ENCODE data around the gene GIT2.
A peak's percentile ranks its signal among the peaks of the same experiment; 100 is the strongest.
"Not testable (repeated sequence)": the region's sequence is repeated elsewhere in the genome, so short reads cannot be mapped to it uniquely, and the experiment has no call there.

The GIT2 gene

GRCh38 chr12:110004598-110004997 lies 8.4 kb upstream of the GIT2 start:
- DNase-seq, result no peak

GRCh38 chr12:110002676-110003515 lies 6.7 kb upstream of the GIT2 start:
- no peak for DNase-seq

- no peak for DNase-seq
These were observed 5.4 kb upstream of the GIT2 start for GRCh38 chr12:110001596-110001995.

GRCh38 chr12:109999983-110000505 lies 3.9 kb upstream of the GIT2 start:
- DNase-seq, result no peak

GRCh38 chr12:109999649-109999971 lies 3.4 kb upstream of the GIT2 start:
- DNase-seq, result no peak

GRCh38 chr12:109998904-109999648 lies 2.9 kb upstream of the GIT2 start, which contains the start of gene ANKRD13A:
Gene ANKRD13A, plus strand, starts transcription at chr12:109999430. Its CDS starts 259 bp downstream, at chr12:109999689.
- DNase-seq, result peak; percentile 95

- no peak for DNase-seq
These were observed 2.2 kb upstream of the GIT2 start for GRCh38 chr12:109998241-109998903.

GRCh38 chr12:109997393-109997792 lies 1.2 kb upstream of the GIT2 start:
- DNase-seq, result no peak

- no peak for DNase-seq
These were observed 300 bp upstream of the GIT2 start for GRCh38 chr12:109996483-109996853.

- no peak for DNase-seq
These were observed 845 bp downstream of the GIT2 start for GRCh38 chr12:109995361-109995685.

GRCh38 chr12:109994401-109995175 lies 1.6 kb downstream of the GIT2 start:
- no peak for DNase-seq

- DNase-seq, result no peak
These were observed 3.1 kb downstream of the GIT2 start for GRCh38 chr12:109993091-109993490.

GRCh38 chr12:109991586-109991985 lies 4.6 kb downstream of the GIT2 start:
- DNase-seq, result no peak

GRCh38 chr12:109989380-109989779 lies 6.8 kb downstream of the GIT2 start:
- no peak for DNase-seq

- no peak for DNase-seq
These were observed 7.3 kb downstream of the GIT2 start for GRCh38 chr12:109988903-109989302.

- no peak for DNase-seq
These were observed 7.9 kb downstream of the GIT2 start for GRCh38 chr12:109988274-109988673.

- no peak for DNase-seq
These were observed 8.6 kb downstream of the GIT2 start for GRCh38 chr12:109987615-109988014.

GRCh38 chr12:109986236-109986635 lies 9.9 kb downstream of the GIT2 start:
- DNase-seq, result not testable (repeated sequence)

GRCh38 chr12:109983432-109984142 lies 12.6 kb downstream of the GIT2 start:
- DNase-seq, result no peak

- no peak for DNase-seq
These were observed 14.0 kb downstream of the GIT2 start for GRCh38 chr12:109982210-109982609.

GRCh38 chr12:109981311-109981710 lies 14.9 kb downstream of the GIT2 start:
- no peak for DNase-seq

GRCh38 chr12:109972821-109973220 lies 23.3 kb downstream of the GIT2 start:
- DNase-seq, result no peak
